Measurements from ENCODE around the gene OGFOD3.
"Not testable (repeated sequence)": the region's sequence is repeated elsewhere in the genome, so short reads cannot be mapped to it uniquely, and the experiment has no call there.

Gene OGFOD3

GRCh38 chr17:82378741-82379021 lies 39.7 kb downstream of the OGFOD3 start:
- in situ Hi-C loops (cut with MboI; ENCODE audit: low sequenced_read_pairs, unreplicated experiment): no loop called here
- TF ChIP-seq, protein P1, sequence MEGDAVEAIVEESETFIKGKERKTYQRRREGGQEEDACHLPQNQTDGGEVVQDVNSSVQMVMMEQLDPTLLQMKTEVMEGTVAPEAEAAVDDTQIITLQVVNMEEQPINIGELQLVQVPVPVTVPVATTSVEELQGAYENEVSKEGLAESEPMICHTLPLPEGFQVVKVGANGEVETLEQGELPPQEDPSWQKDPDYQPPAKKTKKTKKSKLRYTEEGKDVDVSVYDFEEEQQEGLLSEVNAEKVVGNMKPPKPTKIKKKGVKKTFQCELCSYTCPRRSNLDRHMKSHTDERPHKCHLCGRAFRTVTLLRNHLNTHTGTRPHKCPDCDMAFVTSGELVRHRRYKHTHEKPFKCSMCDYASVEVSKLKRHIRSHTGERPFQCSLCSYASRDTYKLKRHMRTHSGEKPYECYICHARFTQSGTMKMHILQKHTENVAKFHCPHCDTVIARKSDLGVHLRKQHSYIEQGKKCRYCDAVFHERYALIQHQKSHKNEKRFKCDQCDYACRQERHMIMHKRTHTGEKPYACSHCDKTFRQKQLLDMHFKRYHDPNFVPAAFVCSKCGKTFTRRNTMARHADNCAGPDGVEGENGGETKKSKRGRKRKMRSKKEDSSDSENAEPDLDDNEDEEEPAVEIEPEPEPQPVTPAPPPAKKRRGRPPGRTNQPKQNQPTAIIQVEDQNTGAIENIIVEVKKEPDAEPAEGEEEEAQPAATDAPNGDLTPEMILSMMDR (IDR thresholded peaks at IDR 0.05; ENCODE audit: borderline replicate concordance, control extremely low read depth, extremely low read depth, insufficient read depth, missing control alignments): no peak
- DNase-seq (ENCODE audit: low spot score): no peak

DNA sequence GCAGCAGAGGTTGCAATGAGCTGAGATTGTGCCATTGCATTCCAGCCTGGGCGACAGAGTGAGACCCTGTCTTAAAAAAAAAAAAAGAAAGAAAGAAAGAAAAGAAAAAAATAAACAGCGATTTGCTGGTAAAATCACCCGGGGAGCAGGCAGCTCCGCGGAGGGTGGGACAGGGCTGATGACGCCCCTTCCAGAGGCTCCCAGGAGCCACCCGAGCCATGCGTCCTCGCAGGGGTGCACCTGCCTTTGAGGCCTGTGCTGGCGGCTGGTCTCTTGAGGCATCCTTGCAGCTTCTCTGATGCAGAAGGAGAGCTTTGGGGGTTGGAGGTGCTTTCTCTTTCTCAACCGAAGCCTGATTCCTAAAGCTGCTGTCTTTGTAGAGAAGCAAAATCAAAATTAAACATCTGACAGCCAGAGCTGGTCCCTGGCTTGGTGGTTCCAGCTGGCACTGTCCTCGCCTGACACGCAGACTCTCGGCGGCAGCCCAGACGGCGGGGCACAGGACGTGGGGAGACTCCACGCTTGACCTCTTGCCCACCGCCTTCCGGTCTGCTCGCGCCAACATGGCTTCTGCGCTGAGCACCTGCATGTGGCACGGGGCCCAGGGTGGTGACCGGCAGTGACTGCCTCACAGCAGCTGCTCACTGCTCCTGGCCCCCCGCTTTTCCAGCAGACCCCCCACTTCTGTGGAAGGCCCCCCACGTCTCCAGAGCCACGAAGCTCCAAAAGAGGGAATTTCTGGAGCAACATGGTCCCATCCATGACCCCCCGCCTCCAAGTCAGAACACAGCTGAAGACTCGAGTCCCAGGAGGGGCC lies 40.3 kb downstream of the OGFOD3 start:
- TF ChIP-seq, protein P1 (IDR thresholded peaks at IDR 0.05; ENCODE audit: borderline replicate concordance, control extremely low read depth, extremely low read depth, insufficient read depth, missing control alignments): no peak
- in situ Hi-C loops (cut with MboI; ENCODE audit: low sequenced_read_pairs, unreplicated experiment): no loop called here
- no peak for DNase-seq (ENCODE audit: low spot score)

- in situ Hi-C loops (cut with MboI; ENCODE audit: low sequenced_read_pairs, unreplicated experiment); DNase-seq (ENCODE audit: low spot score): not testable (repeated sequence)
These were observed 41.1 kb downstream of the OGFOD3 start for GRCh38 chr17:82377294-82377693.

DNA sequence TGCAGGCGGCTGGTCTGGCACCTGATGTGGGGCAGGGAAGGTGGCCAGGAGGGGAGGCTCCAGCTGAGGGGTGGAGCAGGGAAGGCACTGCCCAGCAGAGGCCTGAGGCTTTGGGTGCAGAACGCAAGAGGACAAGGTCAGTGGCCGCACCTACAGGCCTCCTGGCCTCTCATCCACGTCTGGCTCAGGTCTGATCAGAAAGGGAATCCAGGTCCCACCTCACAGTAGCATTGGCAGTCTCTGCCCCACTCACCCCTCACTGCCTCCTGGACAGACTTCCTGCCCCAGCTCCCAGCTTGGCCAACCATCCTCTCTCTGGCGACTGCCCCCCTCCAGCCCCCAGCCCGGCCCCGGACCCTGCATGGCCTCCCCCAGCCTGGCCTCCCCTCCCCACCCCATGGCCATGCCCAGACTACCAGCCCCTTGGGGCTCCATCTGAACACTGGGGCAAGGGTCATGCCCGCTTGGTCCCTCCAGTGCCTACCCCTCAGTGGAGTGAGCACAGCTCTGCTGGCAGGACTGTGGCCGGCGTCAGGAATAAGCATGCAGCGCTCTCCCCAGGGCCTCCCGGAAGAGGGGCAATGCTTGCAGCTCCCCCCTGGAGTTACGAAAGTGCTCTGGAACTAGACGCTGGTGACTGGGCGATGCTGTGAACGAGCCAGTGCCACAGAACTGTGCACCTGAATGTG lies 42.2 kb downstream of the OGFOD3 start:
- DNase-seq (ENCODE audit: low spot score): no peak
- in situ Hi-C loops (cut with MboI; ENCODE audit: low sequenced_read_pairs, unreplicated experiment): no loop called here
- TF ChIP-seq, protein P1 (IDR thresholded peaks at IDR 0.05; ENCODE audit: borderline replicate concordance, control extremely low read depth, extremely low read depth, insufficient read depth, missing control alignments): no peak

DNA sequence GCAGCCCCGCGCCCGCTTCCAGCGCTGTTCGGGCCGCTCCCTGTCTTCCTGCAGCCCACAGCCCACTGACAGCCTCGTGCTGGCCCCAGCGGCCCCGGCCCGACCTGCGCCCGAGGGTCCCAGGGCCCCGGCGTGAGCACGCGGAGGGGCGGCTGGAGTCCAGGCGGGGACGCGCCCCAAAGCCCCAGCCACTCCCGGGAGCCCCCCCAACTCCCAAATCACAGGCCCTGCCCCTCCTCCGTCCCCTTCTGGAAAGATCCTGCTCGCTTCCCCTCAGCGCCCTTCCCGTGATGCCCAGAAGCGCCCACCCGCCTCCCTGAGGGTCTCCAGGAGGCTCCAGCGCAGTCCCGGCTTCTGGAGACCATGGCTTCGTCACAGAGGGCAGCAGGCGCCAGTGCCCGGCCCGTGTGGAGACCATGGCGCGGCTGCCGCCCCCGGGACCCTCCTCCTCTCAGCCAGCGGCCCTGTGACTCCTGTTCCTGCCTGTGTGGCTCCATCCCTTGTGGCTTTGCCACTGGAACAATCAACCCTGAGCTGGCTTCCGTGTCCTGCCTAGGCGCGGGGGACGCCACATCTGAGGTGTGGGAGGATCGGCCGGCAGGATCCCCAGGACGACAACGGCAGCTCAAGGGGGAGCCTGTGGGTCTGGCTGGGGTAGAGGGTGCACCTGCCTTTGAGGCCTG lies 42.9 kb downstream of the OGFOD3 start:
- in situ Hi-C loops (cut with MboI; ENCODE audit: low sequenced_read_pairs, unreplicated experiment): no loop called here
- TF ChIP-seq, protein P1 (IDR thresholded peaks at IDR 0.05; ENCODE audit: borderline replicate concordance, control extremely low read depth, extremely low read depth, insufficient read depth, missing control alignments): no peak
- no peak for DNase-seq (ENCODE audit: low spot score)

DNA sequence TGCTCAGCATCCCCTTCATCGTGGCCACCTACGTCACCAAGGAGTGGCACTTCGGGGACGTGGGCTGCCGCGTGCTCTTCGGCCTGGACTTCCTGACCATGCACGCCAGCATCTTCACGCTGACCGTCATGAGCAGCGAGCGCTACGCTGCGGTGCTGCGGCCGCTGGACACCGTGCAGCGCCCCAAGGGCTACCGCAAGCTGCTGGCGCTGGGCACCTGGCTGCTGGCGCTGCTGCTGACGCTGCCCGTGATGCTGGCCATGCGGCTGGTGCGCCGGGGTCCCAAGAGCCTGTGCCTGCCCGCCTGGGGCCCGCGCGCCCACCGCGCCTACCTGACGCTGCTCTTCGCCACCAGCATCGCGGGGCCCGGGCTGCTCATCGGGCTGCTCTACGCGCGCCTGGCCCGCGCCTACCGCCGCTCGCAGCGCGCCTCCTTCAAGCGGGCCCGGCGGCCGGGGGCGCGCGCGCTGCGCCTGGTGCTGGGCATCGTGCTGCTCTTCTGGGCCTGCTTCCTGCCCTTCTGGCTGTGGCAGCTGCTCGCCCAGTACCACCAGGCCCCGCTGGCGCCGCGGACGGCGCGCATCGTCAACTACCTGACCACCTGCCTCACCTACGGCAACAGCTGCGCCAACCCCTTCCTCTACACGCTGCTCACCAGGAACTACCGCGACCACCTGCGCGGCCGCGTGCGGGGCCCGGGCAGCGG lies 43.6 kb downstream of the OGFOD3 start:
- in situ Hi-C loops (cut with MboI; ENCODE audit: low sequenced_read_pairs, unreplicated experiment): no loop called here
- DNase-seq (ENCODE audit: low spot score): no peak
- TF ChIP-seq, protein P1 (IDR thresholded peaks at IDR 0.05; ENCODE audit: borderline replicate concordance, control extremely low read depth, extremely low read depth, insufficient read depth, missing control alignments): no peak
